Measurements from ENCODE around the gene DHRS7.

The DHRS7 gene

DNA sequence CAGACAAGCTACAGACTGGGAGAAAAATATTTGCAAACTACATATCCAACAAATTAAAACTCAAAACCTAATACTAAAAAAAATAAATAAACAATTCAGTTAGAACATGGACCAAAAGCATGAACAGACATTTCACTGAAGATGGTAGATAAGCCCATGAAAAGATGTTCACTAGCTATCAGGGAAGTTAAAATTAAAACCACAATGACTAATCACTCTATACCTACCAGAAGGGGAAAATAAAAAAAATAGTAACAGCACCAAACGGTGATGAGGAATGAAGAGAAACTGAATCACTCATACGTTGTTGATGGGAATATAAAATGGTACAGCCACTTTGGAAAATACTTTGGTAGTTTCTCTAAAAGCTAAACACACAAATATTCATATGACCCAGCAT lies 31.1 kb upstream of the DHRS7 start:
- ATAC-seq (peak; percentile 72), DNase-seq (no peak)
- peaks cover 14% of the 10 kb centered on the region for H3K4me1 Mint-ChIP-seq
- H3K27me3 Mint-ChIP-seq, result no peaks in the 10 kb centered on the region
- no peak overlapping the region for H3K27ac Mint-ChIP-seq
- no peak overlapping the region for H3K4me3 Mint-ChIP-seq
- no peaks in the 10 kb centered on the region for H3K36me3 Mint-ChIP-seq (ENCODE audit: low read depth)
- H3K9me3 Mint-ChIP-seq, result peaks cover 15% of the 10 kb centered on the region

DNA sequence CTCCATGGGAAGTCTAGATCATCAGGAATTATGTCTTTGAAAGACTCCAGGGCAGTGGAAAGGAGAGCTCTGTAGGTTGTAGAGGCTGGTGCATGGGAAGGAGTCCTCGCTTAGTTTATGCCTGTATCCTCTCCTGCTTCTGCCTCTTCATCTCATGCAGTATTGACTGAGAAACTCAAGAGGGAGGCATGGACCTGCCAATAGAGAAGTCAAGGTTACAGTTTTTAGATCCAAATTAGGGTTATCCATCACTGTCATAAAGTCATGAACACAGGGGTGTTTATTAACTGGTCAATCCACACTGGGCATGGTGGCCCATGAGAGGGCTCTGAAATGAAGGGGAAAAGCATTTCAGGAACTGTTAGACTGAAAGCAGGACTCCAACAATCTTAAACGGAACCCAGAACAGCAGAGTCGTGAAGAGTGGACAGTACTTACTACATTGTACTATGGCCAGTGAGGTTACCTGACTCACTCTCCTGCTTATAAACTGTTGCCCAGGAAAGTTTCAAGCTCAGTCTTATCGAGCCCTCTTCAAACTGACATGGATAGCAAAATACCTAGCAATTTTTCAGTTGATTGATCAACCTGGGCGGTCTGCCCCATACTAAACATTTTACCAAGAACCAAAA lies 30.1 kb upstream of the DHRS7 start:
- H3K27ac Mint-ChIP-seq, result peak overlapping the region; percentile 20
- H3K9me3 Mint-ChIP-seq, result peaks cover 11% of the 10 kb centered on the region
- peaks cover 14% of the 10 kb centered on the region for H3K4me1 Mint-ChIP-seq
- no peaks in the 10 kb centered on the region for H3K27me3 Mint-ChIP-seq
- DNase-seq (no peak), ATAC-seq (no peak)
- no peaks in the 10 kb centered on the region for H3K36me3 Mint-ChIP-seq (ENCODE audit: low read depth)
- no peak overlapping the region for H3K4me3 Mint-ChIP-seq

DNA sequence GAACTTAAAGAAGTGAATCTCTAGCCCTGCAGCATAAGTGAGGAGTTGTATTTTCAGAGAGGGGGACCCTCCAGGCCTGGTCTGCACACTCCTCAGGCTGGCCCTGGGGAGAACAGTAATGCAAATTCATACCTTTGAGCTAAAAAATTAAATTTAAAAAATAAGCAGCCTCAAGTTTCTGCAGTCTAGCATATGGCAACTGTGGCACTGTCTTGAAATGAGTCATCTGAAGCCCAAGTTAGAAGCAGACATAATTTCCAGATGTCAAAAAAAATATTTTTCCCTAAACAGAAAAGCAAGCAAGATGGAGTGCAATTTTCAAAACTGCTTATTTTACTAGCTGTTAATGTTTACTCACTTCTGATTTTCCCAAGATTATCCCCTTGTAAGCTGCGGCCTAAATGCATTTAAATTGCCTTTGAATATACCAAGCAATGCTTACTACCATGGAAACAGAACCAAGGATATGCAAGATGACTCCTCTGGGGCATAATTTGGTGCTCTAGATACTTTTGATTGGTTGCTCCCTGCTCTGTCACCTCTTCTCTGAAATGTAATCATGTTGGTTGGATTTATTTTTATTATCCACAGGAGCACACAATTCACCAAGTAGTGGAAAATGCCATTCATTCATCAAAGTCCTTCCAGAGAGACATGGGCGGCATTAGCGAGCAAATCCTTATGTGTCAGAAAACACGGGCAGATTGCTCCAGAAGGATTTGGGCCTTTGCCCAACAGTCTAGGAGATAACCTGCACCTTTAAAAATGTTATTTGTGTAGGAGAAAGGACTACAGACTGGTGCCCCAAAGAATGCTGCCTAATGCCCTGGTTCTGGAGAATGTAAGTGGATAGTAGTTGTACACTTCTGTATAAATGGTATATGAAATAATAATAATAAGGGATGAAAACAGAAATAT lies 25.0 kb upstream of the DHRS7 start:
- Mint-ChIP-seq H3K4me1 (peaks cover 3% of the 10 kb centered on the region), H3K36me3 (ENCODE audit: low read depth) (no peaks in the 10 kb centered on the region), H3K9me3 (no peaks in the 10 kb centered on the region), H3K27me3 (peaks cover 1% of the 10 kb centered on the region), H3K4me3 (no peak overlapping the region), H3K27ac (no peak overlapping the region)
- ATAC-seq (no peak), DNase-seq (no peak)

DNA sequence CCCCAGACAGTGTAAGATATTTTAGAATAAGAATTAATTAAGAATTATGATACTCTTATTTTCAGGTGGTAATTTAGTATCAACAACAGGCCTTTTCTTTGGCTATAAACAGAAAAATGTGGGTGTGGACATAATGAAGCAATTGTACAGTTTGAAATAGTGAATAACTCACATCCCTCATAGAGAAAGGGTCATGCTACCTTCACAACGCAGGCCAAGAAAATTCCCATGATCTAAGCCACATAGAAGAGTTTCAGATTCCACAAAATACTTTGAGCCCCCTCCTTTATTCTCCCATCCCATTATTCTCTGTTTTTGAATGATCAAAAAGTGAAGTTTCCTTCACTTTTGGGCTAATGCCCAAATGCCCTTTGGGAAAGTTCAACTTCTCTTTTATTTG lies 23.5 kb upstream of the DHRS7 start:
- H3K36me3 Mint-ChIP-seq (ENCODE audit: low read depth), result no peaks in the 10 kb centered on the region

DNA sequence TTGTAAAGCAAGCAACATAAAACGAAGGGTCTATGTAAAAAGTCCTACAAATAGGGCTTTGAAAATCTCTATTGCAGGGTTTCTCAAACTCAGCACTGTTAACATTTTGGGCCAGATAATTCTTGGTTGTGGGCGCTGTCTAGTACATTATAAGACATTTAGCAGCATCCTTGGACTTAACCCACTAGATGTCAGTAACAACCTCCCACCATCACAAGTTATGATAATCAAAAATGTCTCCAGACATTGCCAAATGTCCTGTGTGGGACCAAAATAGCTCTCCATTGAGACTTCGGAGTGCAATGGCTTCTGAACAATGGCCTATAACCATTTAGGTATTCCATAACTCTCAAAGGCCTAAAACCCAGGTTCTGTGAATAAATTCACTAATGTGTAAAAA lies 22.9 kb upstream of the DHRS7 start:
- no peaks in the 10 kb centered on the region for H3K36me3 Mint-ChIP-seq (ENCODE audit: low read depth)
- no peak overlapping the region for H3K27ac Mint-ChIP-seq
- ATAC-seq, result no peak
- no peak overlapping the region for H3K4me3 Mint-ChIP-seq
- no peak for DNase-seq
- H3K27me3 Mint-ChIP-seq, result peaks cover 1% of the 10 kb centered on the region
- H3K4me1 Mint-ChIP-seq, result peaks cover 17% of the 10 kb centered on the region
- no peaks in the 10 kb centered on the region for H3K9me3 Mint-ChIP-seq

More for the DNA sequence above, 23.5 kb upstream of the DHRS7 start:
- Mint-ChIP-seq H3K9me3 (no peaks in the 10 kb centered on the region), H3K27me3 (peaks cover 1% of the 10 kb centered on the region), H3K4me3 (no peak overlapping the region), H3K27ac (no peak overlapping the region), H3K4me1 (peaks cover 11% of the 10 kb centered on the region)
- DNase-seq, result no peak
- ATAC-seq, result no peak

DNA sequence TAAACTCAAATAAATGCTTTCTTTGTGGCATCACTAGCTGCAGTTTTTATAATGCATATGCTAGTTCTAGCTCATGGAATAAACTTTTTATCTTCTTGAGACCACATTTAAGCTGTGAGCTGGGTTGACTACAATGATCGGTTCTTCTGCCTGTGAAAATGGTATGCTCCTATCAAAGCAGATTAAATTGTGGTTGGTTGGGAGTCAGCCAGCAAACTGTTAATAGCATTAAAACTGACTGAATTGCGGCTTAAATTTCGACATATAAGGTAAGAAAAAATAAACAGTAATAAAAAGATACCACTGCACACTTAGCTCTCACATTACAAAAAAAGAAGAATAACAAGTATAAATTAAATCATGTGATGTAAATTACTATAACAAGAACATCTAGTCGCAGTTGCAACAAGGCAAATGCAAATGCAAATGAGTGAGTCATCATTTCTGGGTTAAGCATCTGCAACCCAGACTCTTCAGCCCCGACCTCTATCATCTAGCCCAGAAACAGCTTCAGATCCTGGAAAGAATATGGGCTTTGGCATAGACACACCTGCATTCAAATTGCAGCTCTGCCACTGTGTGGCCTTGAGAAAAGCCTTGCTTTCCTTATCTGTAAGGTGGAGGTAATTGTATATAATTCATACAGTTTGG lies 19.8 kb upstream of the DHRS7 start:
- Mint-ChIP-seq H3K9me3 (peaks cover 9% of the 10 kb centered on the region), H3K27ac (no peak overlapping the region)

DNA sequence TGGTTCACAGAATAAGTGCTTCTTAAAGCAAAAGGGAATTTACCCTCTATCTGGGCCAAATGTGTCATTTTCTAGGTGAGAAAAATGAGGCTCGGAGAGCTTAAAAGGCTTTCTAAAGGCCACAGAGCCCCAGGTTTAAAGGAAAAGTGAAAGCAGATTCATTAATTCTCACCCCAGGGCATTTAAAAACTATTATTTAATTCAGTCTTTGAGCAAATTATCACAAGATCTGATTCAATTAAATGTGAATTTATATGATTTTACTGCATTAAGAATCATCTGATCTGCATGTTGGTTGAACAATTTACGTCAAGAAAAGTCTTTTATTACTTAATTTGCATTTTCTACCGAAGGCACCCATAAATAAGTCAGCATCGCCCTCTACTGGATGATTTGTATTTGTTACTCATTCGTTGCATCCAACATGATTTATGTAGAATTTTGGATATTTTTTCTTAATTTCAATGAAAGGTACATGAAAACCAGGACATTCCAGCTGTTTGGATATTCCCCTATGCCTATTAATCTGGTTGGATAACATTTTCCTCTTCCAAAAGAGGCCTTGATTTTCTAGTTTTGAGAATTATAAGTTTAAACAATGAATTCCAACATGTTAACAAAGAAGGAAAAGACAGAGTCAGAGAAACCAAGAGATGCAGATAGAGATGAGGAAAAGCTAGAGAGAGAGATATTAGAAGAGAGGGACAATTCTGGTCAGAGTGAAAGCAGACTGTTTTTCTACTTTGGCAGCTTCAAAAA lies 19.1 kb upstream of the DHRS7 start:
- peaks cover 9% of the 10 kb centered on the region for H3K9me3 Mint-ChIP-seq
- H3K27me3 Mint-ChIP-seq, result peaks cover 1% of the 10 kb centered on the region
- H3K27ac Mint-ChIP-seq, result peak overlapping the region; percentile 88
- peak; percentile 89 for ATAC-seq
- peak overlapping the region; percentile 77 for H3K4me3 Mint-ChIP-seq
- no peaks in the 10 kb centered on the region for H3K36me3 Mint-ChIP-seq (ENCODE audit: low read depth)
- peaks cover 20% of the 10 kb centered on the region for H3K4me1 Mint-ChIP-seq
- DNase-seq, result no peak

More for the DNA sequence above, 19.8 kb upstream of the DHRS7 start:
- H3K4me3 Mint-ChIP-seq, result no peak overlapping the region
- ATAC-seq (no peak), DNase-seq (no peak)
- H3K36me3 Mint-ChIP-seq (ENCODE audit: low read depth), result no peaks in the 10 kb centered on the region
- H3K4me1 Mint-ChIP-seq, result peaks cover 18% of the 10 kb centered on the region
- H3K27me3 Mint-ChIP-seq, result peaks cover 1% of the 10 kb centered on the region

DNA sequence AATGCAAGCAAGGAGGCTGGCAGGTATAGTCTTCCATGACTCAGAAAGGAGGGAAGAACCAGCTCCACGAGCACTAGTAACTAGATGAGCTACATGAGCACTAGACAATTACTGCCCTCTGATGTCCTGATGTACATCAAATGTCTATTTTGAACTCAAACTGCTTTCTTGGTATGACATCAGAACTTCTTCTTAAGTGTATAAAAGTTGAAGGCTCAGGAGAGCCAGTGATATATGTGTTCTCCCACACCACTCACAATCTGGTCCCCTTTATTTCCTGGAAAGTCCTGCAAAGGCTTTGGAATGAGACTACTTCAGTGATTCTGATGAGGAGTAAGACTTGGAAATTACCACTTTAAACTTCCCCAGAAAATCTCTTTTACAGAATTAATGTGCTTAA lies 18.5 kb upstream of the DHRS7 start:
- ATAC-seq (peak; percentile 70), DNase-seq (no peak)
- Mint-ChIP-seq H3K27ac (peak overlapping the region; percentile 88), H3K4me3 (peak overlapping the region; percentile 77), H3K36me3 (ENCODE audit: low read depth) (no peaks in the 10 kb centered on the region), H3K27me3 (peaks cover 1% of the 10 kb centered on the region), H3K4me1 (peaks cover 20% of the 10 kb centered on the region), H3K9me3 (peaks cover 9% of the 10 kb centered on the region)

GRCh38 chr14:60183138-60183537 lies 17.9 kb upstream of the DHRS7 start:
- Mint-ChIP-seq H3K36me3 (ENCODE audit: low read depth) (no peaks in the 10 kb centered on the region), H3K27ac (peak overlapping the region; percentile 40), H3K4me3 (no peak overlapping the region)

GRCh38 chr14:60179431-60179869 lies 14.3 kb upstream of the DHRS7 start:
- Mint-ChIP-seq H3K4me1 (peaks cover 15% of the 10 kb centered on the region), H3K27me3 (no peaks in the 10 kb centered on the region), H3K9me3 (peaks cover 9% of the 10 kb centered on the region), H3K36me3 (ENCODE audit: low read depth) (no peaks in the 10 kb centered on the region), H3K27ac (no peak overlapping the region), H3K4me3 (no peak overlapping the region)
- DNase-seq (no peak), ATAC-seq (peak; percentile 48)

More at GRCh38 chr14:60183138-60183537, 17.9 kb upstream of the DHRS7 start:
- Mint-ChIP-seq H3K4me1 (peaks cover 20% of the 10 kb centered on the region), H3K27me3 (peaks cover 1% of the 10 kb centered on the region), H3K9me3 (peaks cover 9% of the 10 kb centered on the region)
- no peak for DNase-seq
- ATAC-seq, result no peak

GRCh38 chr14:60178820-60179219 lies 13.6 kb upstream of the DHRS7 start:
- Mint-ChIP-seq H3K27ac (no peak overlapping the region), H3K4me3 (no peak overlapping the region), H3K27me3 (no peaks in the 10 kb centered on the region), H3K9me3 (peaks cover 9% of the 10 kb centered on the region), H3K4me1 (peaks cover 10% of the 10 kb centered on the region), H3K36me3 (ENCODE audit: low read depth) (no peaks in the 10 kb centered on the region)
- ATAC-seq (no peak), DNase-seq (no peak)

DNA sequence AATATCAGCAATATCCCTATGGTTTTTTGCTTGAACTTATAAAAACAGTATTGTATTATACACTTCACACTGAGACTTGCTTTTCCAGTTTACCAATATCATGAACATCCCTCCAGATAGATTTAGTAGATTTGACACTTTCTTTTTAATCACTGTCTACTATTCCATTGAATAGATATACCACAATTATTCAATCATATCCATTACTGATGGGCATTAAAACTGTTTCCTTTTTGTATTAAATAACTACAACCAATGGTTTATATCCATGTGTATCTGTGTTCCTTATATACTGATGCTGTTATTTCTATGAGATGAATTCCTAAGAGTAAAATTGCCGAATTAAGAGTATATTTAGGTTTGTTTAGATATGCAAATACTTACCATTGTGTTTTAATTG lies 13.0 kb upstream of the DHRS7 start:
- Mint-ChIP-seq H3K9me3 (peaks cover 9% of the 10 kb centered on the region), H3K4me1 (peaks cover 4% of the 10 kb centered on the region), H3K27ac (no peak overlapping the region), H3K27me3 (no peaks in the 10 kb centered on the region), H3K36me3 (ENCODE audit: low read depth) (no peaks in the 10 kb centered on the region), H3K4me3 (no peak overlapping the region)
- ATAC-seq (no peak), DNase-seq (no peak)

- Mint-ChIP-seq H3K36me3 (ENCODE audit: low read depth) (no peaks in the 10 kb centered on the region), H3K4me1 (peaks cover 3% of the 10 kb centered on the region), H3K27me3 (no peaks in the 10 kb centered on the region), H3K4me3 (no peak overlapping the region), H3K27ac (no peak overlapping the region), H3K9me3 (peaks cover 2% of the 10 kb centered on the region)
- ATAC-seq (no peak), DNase-seq (no peak)
These were observed 10.2 kb upstream of the DHRS7 start for GRCh38 chr14:60175255-60175902.

Measured in activated naive CD8-positive, alpha-beta T cell treated with anti-CD3 and anti-CD28 coated beads, Interleukin-2, amount 50 U/mL, for 24 hours (primary cell).